HEK293 (cell line): Measurements from ENCODE around the gene EPB41L2.

Source experiments
- CTCF ChIA-PET: fragments of 350-600 bp; formaldehyde crosslinking; extraction: SDS; loops from one replicate; lab custom pipeline; 2021; ENCODE audit warnings: antibody characterized with exemption; lab: Yijun Ruan, JAX
- POLR2A ChIA-PET: fragments of 300-600 bp; formaldehyde crosslinking; extraction: SDS; loops from one replicate; lab custom pipeline; 2020; ENCODE audit warnings: antibody characterized with exemption, inconsistent platforms; lab: Yijun Ruan, JAX
- H3K27ac ChIP-seq: fragments of 200-500 bp; sonication (Bioruptor generic); 2 replicates; pipeline ENCODE4 v1.5.1; 2014; ENCODE audit warnings: low read depth, low read length, control low read depth, inconsistent platforms; ENCODE audit errors: extremely low read depth
- H3K36me3 ChIP-seq, 2 experiments: fragments of 200-500 bp in 1 of 2; sonication (Bioruptor generic) in 1 of 2; 1 replicate in 1 of 2; 2 replicates in 1 of 2; pipeline ENCODE4 v1.5.1; 2014 to 2017; ENCODE audit warnings: inconsistent platforms in 2 of 2, low read length in 2 of 2; ENCODE audit not compliant: control insufficient read depth in 2 of 2, insufficient read depth in 1 of 2
- H3K4me1 ChIP-seq: fragments of 200-500 bp; sonication (Bioruptor generic); 2 replicates; pipeline ENCODE4 v1.5.1; 2014; ENCODE audit warnings: mild to moderate bottlenecking, low read length, inconsistent platforms; ENCODE audit not compliant: control insufficient read depth, insufficient read depth
- H3K4me3 ChIP-seq: 2 replicates; pipeline ENCODE4 v1.5.1; 2011; ENCODE audit warnings: low read depth, mild to moderate bottlenecking, control low read depth, low read length, moderate library complexity
- H3K9me3 ChIP-seq: fragments of 200-500 bp; sonication (Bioruptor generic); 2 replicates; pipeline ENCODE4 v1.5.1; 2014; ENCODE audit warnings: low read depth, low read length, inconsistent platforms; ENCODE audit not compliant: control insufficient read depth, insufficient read depth
- FEZF1 ChIP-seq: fragments of 450-650 bp; formaldehyde crosslinking; IDR thresholded peaks from 2 replicates; pipeline ENCODE4 v1.5.1; 2016; ENCODE audit warnings: missing biosample characterization, missing genetic modification characterization
- IKZF3 ChIP-seq: fragments of 450-650 bp; IDR thresholded peaks from 2 replicates; pipeline ENCODE4 v1.5.0; 2018; ENCODE audit warnings: missing biosample characterization, mild to moderate bottlenecking, missing genetic modification characterization, moderate library complexity
- KLF9 ChIP-seq: fragments of 450-650 bp; formaldehyde crosslinking; IDR thresholded peaks from 2 replicates; pipeline ENCODE4 v1.5.1; 2016; ENCODE audit warnings: missing biosample characterization, missing genetic modification characterization, low read depth
- TCF7L2 ChIP-seq: IDR thresholded peaks from 2 replicates; pipeline ENCODE4 v1.6.1; 2011; ENCODE audit warnings: low read depth, mild to moderate bottlenecking, inconsistent platforms, low read length, moderate library complexity, borderline replicate concordance
- ZBTB10 ChIP-seq: fragments of 450-650 bp; formaldehyde crosslinking; IDR thresholded peaks from 2 replicates; pipeline ENCODE4 v1.5.1; 2016; ENCODE audit warnings: missing biosample characterization, missing genetic modification characterization
- ZBTB44 ChIP-seq: fragments of 450-650 bp; IDR thresholded peaks from 2 replicates; pipeline ENCODE4 v1.5.1; 2018; ENCODE audit warnings: missing biosample characterization, mild to moderate bottlenecking, missing genetic modification characterization
- ZBTB8A ChIP-seq: fragments of 450-650 bp; formaldehyde crosslinking; IDR thresholded peaks from 2 replicates; pipeline ENCODE4 v1.5.1; 2016; ENCODE audit warnings: missing biosample characterization, missing genetic modification characterization
- ZNF112 ChIP-seq: fragments of 450-650 bp; formaldehyde crosslinking; IDR thresholded peaks from 2 replicates; pipeline ENCODE4 v1.5.0; 2017; ENCODE audit warnings: missing biosample characterization, missing genetic modification characterization
- ZNF202 ChIP-seq: fragments of 450-650 bp; formaldehyde crosslinking; IDR thresholded peaks from 2 replicates; pipeline ENCODE4 v1.5.1; 2016; ENCODE audit warnings: missing biosample characterization, missing genetic modification characterization, borderline replicate concordance
- ZNF266 ChIP-seq: fragments of 450-650 bp; formaldehyde crosslinking; IDR thresholded peaks from 2 replicates; pipeline ENCODE4 v1.5.1; 2016; ENCODE audit warnings: missing biosample characterization, missing genetic modification characterization, low read depth
- ZNF362 ChIP-seq: fragments of 450-650 bp; formaldehyde crosslinking; IDR thresholded peaks from 2 replicates; pipeline ENCODE4 v1.5.1; 2016; ENCODE audit warnings: missing biosample characterization, missing genetic modification characterization
- ZNF571 ChIP-seq: fragments of 450-650 bp; formaldehyde crosslinking; IDR thresholded peaks from 2 replicates; pipeline ENCODE4 v1.5.0; 2017; ENCODE audit warnings: missing biosample characterization, missing genetic modification characterization
- ZNF654 ChIP-seq: fragments of 450-650 bp; formaldehyde crosslinking; IDR thresholded peaks from 2 replicates; pipeline ENCODE4 v1.5.1; 2016; ENCODE audit warnings: low read depth, missing biosample characterization, missing genetic modification characterization
- ZNF837 ChIP-seq: fragments of 450-650 bp; formaldehyde crosslinking; IDR thresholded peaks from 2 replicates; pipeline ENCODE4 v1.5.1; 2016; ENCODE audit warnings: missing biosample characterization, missing genetic modification characterization
- ZSCAN23 ChIP-seq: fragments of 450-650 bp; formaldehyde crosslinking; IDR thresholded peaks from 2 replicates; pipeline ENCODE4 v1.5.1; 2016; ENCODE audit warnings: missing biosample characterization, missing genetic modification characterization
- ZXDB ChIP-seq: fragments of 450-650 bp; formaldehyde crosslinking; IDR thresholded peaks from 2 replicates; pipeline ENCODE4 v1.5.1; 2016; ENCODE audit warnings: missing biosample characterization, missing genetic modification characterization
- TF ChIP-seq, protein P1 (sequence below): fragments of 450-650 bp; IDR thresholded peaks from 2 replicates; pipeline ENCODE4 v1.5.1; 2018; ENCODE audit warnings: missing biosample characterization, missing genetic modification characterization
- TF ChIP-seq, protein P2 (sequence below): fragments of 450-650 bp; formaldehyde crosslinking; IDR thresholded peaks from 2 replicates; pipeline ENCODE4 v1.5.0; 2017; ENCODE audit warnings: missing biosample characterization, missing genetic modification characterization, borderline replicate concordance

EPB41L2 gene

DNA sequence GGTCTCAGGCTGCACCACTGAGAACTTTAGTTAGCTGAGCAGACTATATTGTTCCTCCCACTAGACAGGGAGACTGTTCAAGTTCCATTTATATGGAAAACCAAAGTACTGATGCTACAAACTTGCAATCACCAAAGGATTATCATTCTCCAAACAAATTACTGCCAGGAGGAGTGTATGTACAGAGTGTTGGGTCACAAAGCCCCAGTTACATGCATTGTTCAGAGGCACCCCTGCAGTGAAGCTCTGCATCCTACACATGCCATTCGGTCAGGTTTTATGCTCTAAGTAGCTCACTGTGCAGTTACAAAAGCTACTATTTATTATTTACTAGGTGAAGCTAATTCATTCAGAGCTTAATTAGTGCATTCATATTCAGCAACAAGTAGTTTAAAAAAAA is 160.0 kb downstream of the EPB41L2 start:
- H3K36me3 ChIP-seq = peaks cover 6 to 23% of the 10 kb centered on the region in 2 experiments; a peak in 2 of 3 replicates
- H3K4me1 ChIP-seq = no peaks in the 10 kb centered on the region
- H3K9me3 ChIP-seq = no peaks in the 10 kb centered on the region
- no peak overlapping the region for H3K27ac ChIP-seq
- no peak for TF ChIP-seq ZNF266
- no peak for TF ChIP-seq ZNF202 (tag by site-specific recombination)
- TF ChIP-seq FEZF1 = no peak
- TF ChIP-seq, protein P1, sequence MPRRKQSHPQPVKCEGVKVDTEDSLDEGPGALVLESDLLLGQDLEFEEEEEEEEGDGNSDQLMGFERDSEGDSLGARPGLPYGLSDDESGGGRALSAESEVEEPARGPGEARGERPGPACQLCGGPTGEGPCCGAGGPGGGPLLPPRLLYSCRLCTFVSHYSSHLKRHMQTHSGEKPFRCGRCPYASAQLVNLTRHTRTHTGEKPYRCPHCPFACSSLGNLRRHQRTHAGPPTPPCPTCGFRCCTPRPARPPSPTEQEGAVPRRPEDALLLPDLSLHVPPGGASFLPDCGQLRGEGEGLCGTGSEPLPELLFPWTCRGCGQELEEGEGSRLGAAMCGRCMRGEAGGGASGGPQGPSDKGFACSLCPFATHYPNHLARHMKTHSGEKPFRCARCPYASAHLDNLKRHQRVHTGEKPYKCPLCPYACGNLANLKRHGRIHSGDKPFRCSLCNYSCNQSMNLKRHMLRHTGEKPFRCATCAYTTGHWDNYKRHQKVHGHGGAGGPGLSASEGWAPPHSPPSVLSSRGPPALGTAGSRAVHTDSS = no peak
- no peak for TF ChIP-seq ZBTB44 (tag by site-specific recombination)
- no peak for TF ChIP-seq IKZF3 (tag by site-specific recombination)
- TF ChIP-seq TCF7L2 = no peak
- no peak for TF ChIP-seq ZNF362 (tag by site-specific recombination)
- no peak for TF ChIP-seq ZNF112 (tag by site-specific recombination)
- no peak for TF ChIP-seq ZBTB10
- no peak for TF ChIP-seq KLF9 (tag by site-specific recombination)
- TF ChIP-seq ZNF654 (tag by site-specific recombination) = no peak
- no peak for TF ChIP-seq ZBTB8A (tag by site-specific recombination)
- TF ChIP-seq ZNF571 = no peak
- TF ChIP-seq, protein P2, sequence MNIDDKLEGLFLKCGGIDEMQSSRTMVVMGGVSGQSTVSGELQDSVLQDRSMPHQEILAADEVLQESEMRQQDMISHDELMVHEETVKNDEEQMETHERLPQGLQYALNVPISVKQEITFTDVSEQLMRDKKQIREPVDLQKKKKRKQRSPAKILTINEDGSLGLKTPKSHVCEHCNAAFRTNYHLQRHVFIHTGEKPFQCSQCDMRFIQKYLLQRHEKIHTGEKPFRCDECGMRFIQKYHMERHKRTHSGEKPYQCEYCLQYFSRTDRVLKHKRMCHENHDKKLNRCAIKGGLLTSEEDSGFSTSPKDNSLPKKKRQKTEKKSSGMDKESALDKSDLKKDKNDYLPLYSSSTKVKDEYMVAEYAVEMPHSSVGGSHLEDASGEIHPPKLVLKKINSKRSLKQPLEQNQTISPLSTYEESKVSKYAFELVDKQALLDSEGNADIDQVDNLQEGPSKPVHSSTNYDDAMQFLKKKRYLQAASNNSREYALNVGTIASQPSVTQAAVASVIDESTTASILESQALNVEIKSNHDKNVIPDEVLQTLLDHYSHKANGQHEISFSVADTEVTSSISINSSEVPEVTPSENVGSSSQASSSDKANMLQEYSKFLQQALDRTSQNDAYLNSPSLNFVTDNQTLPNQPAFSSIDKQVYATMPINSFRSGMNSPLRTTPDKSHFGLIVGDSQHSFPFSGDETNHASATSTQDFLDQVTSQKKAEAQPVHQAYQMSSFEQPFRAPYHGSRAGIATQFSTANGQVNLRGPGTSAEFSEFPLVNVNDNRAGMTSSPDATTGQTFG (tag by site-specific recombination) = no peak
- no peak for TF ChIP-seq ZSCAN23 (tag by site-specific recombination)
- TF ChIP-seq ZNF837 (tag by site-specific recombination) = no peak
- TF ChIP-seq ZXDB (tag by site-specific recombination) = no peak
- ChIA-PET POLR2A (no interaction called here), CTCF (interaction anchor here (0.6 to 2.5 kb wide), 3 partner anchors 17 to 691 kb away, joined by 3 to 8 read pairs (median 4); no protein-coding TSS in a partner anchor)
- H3K4me3 ChIP-seq = no peak overlapping the region
